ENCODE data around the gene CIDEC.
"Not testable (repeated sequence)": the region's sequence is repeated elsewhere in the genome, so short reads cannot be mapped to it uniquely, and the experiment has no call there.

The CIDEC gene

GRCh38 chr3:9875448-9875847 is 4.6 kb downstream of the CIDEC start:
- no peak for DNase-seq (ENCODE audit: low spot score)

- not testable (repeated sequence) for DNase-seq (ENCODE audit: low spot score)
These were observed 8.0 kb downstream of the CIDEC start for GRCh38 chr3:9872067-9872466.

GRCh38 chr3:9870978-9871377 is 9.1 kb downstream of the CIDEC start:
- no peak for DNase-seq (ENCODE audit: low spot score)

DNA sequence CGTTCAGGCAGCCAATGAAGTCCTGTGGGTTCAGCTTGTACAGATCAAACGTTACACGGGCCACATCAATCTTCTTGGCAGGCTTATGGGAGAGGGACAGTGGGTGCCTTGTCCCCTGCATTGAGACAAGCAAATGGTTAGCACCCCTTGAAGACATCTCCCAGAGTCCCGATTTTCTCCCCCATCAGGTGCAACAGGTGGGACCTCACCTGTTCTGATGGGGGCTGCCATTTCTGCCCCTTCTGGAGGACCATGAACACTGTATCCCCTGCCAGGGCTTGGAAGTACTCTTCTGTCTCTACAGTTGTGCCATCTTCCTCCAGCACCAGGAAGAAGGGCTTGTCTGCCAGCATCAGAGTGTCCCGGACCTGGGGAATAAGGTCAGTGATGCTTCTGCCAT is 10.1 kb downstream of the CIDEC start:
- no peak for DNase-seq (ENCODE audit: low spot score)

- no peak for DNase-seq (ENCODE audit: low spot score)
These were observed 12.9 kb downstream of the CIDEC start for GRCh38 chr3:9867106-9867505.

- no peak for DNase-seq (ENCODE audit: low spot score)
These were observed 13.4 kb downstream of the CIDEC start for GRCh38 chr3:9866639-9867038.

GRCh38 chr3:9865125-9865637 is 14.9 kb downstream of the CIDEC start:
- DNase-seq (ENCODE audit: low spot score), result not testable (repeated sequence)

DNA sequence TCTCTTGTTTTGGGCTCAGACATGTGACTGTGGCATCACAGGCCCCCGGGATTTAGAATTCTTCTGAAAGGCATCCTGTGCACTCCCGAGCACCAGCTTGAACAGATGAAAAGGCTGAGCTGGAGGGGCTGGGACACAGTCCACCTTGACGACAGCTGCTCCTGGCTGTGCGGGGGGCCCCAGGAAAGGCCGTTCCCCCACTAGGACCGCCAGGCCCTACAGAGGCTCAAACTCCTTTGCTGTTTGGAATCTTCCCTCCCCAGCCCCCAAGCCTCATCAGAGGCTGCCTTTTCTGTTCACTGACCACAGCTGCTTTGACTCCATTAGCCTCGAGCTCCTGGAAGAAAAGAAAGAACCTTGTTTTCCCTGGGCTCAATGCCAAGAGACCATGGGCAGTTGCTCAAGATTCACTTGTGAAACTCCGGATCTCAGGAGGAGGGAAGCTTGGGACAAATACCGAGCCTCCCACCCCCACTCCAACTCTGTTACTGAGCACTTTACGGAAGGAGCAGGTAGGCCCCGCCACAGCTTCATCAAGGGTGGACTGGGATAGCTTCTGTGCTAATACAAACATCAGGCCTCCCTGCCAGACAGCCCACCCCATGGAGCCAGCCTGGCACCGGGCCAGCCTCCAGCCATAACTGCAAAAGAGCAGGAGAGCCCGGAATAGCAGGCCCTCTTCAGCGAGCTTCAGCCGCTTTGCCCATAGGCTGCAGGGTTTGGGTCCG is 15.7 kb downstream of the CIDEC start:
- no peak for DNase-seq (ENCODE audit: low spot score)

GRCh38 chr3:9863058-9863772 is 16.8 kb downstream of the CIDEC start:
- DNase-seq (ENCODE audit: low spot score), result no peak

DNA sequence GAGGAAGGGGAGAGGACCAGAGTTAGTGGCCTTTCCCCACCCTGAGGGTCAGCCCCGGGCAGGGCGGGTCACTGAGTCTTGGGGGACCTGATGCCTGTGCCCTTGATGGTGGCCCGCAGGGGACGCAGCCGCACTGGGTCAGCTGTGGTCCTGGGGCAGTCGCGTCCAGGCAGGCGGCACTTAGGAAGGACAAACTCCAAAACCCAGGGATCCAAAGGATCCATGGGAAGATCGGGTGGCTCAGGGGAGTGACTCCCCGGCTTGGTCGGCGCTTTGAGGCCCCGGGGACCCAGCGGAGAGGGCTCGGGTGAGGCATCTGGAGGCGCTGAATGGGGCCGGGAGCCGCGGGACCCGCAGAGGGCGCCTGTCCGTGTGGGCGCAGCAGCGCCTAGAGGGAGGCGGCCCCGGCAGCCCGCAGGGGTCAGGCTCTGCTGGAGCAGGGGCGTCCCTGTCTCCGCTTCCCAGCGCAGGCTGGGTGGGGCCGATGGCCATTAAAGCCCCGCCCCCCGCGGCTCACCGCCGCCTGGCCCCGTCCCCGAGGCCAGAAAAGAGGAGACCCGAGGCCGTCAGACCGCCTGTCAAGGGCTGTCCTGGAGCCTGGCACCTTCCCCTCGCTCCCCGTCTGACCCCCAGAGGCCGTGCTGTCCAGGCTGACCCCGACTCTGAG is 17.5 kb downstream of the CIDEC start:
- no peak for DNase-seq (ENCODE audit: low spot score)

GRCh38 chr3:9861626-9862130 is 18.4 kb downstream of the CIDEC start:
- DNase-seq (ENCODE audit: low spot score), result no peak

DNA sequence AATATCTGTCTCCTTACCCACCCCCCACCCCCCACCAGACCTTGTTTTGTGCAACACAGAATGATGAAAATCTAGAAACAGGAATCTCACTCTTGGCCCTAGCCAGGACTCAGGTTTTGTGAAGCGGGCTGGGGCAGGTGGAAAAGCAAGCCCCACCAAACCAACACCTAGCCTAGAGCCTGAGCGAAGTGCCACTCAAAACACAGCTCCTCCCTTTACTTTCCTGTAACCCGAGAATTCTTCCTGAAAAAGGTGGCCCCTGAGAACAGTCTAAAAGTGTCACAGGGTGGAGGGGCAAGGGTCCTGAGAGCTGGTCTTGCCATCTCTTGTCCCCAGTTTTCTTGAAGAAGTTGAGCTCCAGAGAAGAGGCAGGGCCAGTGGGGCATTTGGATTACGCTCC is 18.9 kb downstream of the CIDEC start:
- DNase-seq (ENCODE audit: low spot score), result no peak

DNA sequence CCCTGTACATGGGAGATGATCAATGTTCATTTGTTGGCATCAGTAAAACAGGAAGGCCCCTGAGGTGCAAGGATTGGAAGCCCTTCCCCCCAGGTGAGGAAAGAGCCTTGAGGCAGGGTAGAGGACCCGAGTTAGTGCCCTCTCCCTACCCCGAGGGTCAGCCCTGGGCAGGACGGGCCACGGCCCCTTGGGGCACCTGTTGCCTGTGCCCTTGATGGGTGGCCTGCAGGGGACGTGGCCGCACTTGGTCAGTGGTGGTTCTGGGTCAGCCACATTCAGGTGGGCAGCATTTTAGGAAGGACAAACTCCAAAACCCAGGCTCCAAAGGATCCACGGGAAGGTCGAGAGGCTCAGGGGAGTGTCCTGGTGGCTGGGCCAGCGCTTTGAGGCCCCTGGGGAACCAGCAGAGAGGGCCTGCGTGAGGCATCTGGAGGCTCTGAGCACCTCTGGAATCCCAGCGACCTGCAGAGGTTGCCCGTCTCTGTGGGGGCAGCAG is 20.5 kb downstream of the CIDEC start:
- no peak for DNase-seq (ENCODE audit: low spot score)

- no peak for DNase-seq (ENCODE audit: low spot score)
These were observed 24.5 kb downstream of the CIDEC start for GRCh38 chr3:9855594-9855993.

DNA sequence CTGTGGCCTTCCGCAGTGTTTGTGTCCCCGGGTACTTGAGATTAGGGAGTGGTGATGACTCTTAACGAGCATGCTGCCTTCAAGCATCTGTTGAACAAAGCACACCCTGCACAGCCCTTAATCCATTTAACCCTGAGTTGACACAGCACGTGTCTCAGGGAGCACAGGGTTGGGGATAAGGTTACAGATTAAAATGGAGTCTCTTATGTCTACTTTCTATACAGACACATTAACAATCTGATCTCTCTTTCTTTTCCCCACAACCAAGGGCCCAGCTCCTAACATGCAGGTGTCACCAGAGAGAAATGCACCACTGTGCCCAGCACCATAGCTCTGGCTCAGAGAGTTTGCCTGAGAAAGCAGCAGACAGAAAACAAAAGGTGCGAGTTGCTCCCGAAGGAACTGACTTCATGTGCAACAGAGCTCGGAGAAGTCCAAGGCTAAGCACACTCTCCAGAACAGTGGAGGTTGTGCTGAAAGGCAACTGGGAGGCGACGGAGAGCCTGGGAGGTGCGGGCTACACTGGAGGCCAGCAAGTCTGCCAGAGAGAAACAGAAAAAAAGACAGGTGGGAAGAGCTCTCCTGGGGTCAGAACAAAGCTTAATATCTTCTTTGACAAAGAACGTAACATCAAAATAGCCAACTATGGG is 25.6 kb downstream of the CIDEC start:
- DNase-seq (ENCODE audit: low spot score), result not testable (repeated sequence)

DNA sequence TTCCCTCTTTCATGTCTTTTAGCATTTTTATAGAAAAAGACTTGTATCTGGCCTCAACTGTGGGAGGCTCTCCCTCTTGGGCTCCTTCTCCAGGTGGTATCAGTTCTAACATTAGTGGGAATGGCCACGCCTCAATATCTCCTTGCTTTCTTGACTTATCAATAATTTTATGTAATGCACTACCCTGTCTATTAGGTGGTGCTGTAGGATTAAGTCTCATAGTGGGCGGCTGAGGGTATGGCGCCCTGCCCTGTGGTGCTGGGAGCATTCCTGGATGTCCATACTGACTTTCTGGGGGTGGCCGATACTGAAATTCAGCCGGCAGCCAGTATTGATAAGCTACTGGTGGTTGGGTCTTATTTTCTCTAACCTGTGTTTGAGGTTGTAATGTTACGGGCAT is 27.5 kb downstream of the CIDEC start:
- DNase-seq (ENCODE audit: low spot score), result no peak

- DNase-seq (ENCODE audit: low spot score), result not testable (repeated sequence)
These were observed 28.1 kb downstream of the CIDEC start for GRCh38 chr3:9851926-9852325.

- not testable (repeated sequence) for DNase-seq (ENCODE audit: low spot score)
These were observed 28.7 kb downstream of the CIDEC start for GRCh38 chr3:9851383-9851782.

GRCh38 chr3:9848860-9849259 is 31.2 kb downstream of the CIDEC start:
- not testable (repeated sequence) for DNase-seq (ENCODE audit: low spot score)

DNA sequence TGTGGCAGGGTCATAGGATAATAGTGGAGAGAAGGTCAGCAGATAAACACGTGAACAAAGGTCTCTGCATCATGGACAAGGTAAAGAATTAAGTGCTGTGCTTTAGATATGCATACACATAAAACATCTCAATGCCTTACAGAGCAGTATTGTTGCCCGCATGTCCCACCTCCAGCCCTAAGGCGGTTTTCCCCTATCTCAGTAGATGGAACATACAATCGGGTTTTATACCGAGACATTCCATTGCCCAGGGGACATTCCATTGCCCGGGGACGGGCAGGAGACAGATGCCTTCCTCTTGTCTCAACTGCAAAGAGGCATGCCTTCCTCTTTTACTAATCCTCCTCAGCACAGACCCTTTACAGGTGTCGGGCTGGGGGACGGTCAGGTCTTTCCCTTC is 32.2 kb downstream of the CIDEC start:
- DNase-seq (ENCODE audit: low spot score), result not testable (repeated sequence)

GRCh38 chr3:9846931-9847488 is 33.0 kb downstream of the CIDEC start:
- no peak for DNase-seq (ENCODE audit: low spot score)

DNA sequence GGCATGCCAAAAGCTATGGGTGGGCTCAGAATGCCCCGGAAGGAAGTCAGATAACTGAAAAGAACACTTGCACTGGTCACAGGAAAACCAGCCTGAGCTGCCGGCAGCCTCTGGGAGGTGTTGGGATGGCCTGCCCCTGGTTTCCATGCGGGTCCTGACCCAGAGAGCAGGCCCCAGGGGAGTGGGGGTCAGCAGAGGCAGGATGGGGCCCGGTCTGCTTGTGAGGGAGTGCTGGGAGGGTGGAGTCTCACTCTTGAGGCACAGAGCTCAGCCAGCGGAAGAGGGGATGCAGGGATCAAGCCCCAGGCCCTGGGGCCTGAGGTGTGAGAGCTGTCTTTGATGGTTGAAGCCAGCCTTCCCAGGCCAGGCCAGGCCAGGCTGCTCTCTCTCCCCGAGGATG is 33.8 kb downstream of the CIDEC start:
- DNase-seq (ENCODE audit: low spot score), result no peak
